WERI-Rb-1 (cell line): ENCODE measurements around the gene DUSP8.
"Not testable (repeated sequence)": the region's sequence is repeated elsewhere in the genome, so short reads cannot be mapped to it uniquely, and the experiment has no call there.

Experiments
- DNase-seq: peaks from one replicate; pipeline ENCODE4 v3.0.0-alpha.2; 2020
- H3K27ac ChIP-seq: fragments of 250-450 bp; sonication (Bioruptor Pico); 2 replicates; pipeline ENCODE4 v1.5.1; 2020; ENCODE audit warnings: mild to moderate bottlenecking, moderate library complexity
- H3K27me3 ChIP-seq: fragments of 250-450 bp; sonication (Bioruptor Pico); 2 replicates; pipeline ENCODE4 v1.5.1; 2021; ENCODE audit warnings: mild to moderate bottlenecking, low read depth, moderate library complexity; ENCODE audit not compliant: insufficient read depth, severe bottlenecking
- H3K36me3 ChIP-seq: fragments of 250-450 bp; sonication (Bioruptor Pico); 2 replicates; pipeline ENCODE4 v1.5.1; 2020; ENCODE audit warnings: mild to moderate bottlenecking, moderate library complexity
- H3K4me3 ChIP-seq: 2 replicates; pipeline ENCODE4 v1.5.1; 2011; ENCODE audit warnings: low read depth, mild to moderate bottlenecking, control low read depth, low read length
- H3K9me3 ChIP-seq: fragments of 250-450 bp; sonication (Bioruptor Pico); 2 replicates; pipeline ENCODE4 v1.5.1; 2021; ENCODE audit warnings: mild to moderate bottlenecking, moderate library complexity; ENCODE audit not compliant: severe bottlenecking
- TF ChIP-seq, protein P1 (sequence below): IDR thresholded peaks from 2 replicates; pipeline ENCODE4 v1.5.1; 2011; ENCODE audit warnings: low read depth, mild to moderate bottlenecking, control low read depth, inconsistent platforms, low read length

DUSP8 gene

DNA sequence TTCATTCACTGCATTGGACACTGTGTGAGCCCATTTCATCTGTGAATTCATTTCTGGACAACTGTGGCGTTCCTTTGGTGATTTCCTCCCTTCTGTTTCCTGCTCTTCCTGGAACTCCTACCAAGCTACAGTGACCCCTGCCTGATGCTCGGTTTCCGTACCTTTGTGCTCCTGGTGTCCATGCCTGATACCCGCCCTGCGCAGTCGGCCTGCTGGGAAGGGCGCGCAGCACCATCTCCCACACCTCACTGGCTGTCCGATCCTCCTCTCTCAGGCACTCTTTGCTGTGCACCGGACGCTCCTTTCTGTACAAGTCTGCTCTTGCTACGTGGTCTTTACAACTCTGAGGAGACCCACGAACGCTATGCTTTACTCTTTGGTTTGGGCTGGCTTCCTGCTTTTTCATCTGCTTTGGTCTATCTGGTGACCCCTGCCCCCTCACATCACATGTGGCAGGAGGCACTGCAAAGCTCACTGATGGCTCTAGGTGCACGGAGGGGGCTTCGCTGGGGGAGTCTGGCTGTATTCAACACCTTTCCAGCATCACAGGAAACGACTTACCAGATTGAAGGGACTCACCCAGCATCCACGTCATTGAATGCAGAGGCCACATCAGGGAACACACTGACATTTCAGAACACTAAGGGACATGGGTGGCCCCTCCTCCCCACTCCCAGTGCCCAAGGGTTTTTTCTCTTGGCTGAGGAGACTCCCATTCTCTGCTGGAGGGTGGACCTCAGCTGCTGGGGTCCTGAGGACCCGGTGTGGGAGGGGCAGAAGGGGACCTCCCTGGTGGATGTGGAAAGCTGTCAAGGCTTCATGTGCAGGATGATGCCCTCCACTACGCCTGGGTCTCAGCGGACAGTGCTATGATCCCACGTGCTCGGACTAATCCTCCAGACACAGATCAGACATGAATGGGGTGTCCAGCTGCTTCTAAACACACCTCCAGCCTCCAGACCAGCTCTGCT lies 58.5 kb downstream of the DUSP8 start:
- Histone ChIP-seq H3K27me3 (no peaks in the 10 kb centered on the region), H3K27ac (peak overlapping the region; percentile 47)

DNA sequence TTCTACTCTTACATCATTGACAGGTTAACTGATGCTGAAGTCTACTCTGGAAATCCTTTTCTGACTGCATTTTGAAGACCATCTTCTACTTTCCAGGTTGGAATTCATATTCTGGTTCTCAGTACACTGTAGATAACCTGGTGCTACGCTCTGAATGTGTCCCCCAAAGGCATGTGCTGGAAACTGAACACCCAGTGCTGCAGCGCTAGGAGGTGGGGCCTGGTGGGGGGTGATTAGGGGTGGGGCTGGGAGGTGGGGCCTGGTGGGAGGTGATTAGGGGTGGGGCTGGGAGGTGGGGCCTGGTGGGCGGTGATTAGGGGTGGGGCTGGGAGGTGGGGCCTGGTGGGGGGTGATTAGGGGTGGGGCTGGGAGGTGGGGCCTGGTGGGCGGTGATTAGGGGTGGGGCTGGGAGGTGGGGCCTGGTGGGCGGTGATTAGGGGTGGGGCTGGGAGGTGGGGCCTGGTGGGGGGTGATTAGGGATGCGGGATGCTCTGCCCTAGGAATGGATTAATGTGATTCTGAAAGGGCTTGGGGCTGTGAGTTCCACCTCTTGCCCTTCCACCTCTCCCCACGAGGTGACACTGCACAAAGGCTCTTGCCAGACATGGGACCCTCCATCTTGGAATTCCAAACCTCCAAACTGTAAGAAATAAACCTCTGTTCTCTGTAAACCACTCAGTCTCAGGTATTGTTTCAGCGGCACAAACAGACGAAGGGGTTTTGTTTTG lies 59.4 kb downstream of the DUSP8 start:
- H3K27me3 ChIP-seq, H3K36me3 ChIP-seq, H3K9me3 ChIP-seq, H3K4me3 ChIP-seq: not testable (repeated sequence)
- TF ChIP-seq, protein P1, sequence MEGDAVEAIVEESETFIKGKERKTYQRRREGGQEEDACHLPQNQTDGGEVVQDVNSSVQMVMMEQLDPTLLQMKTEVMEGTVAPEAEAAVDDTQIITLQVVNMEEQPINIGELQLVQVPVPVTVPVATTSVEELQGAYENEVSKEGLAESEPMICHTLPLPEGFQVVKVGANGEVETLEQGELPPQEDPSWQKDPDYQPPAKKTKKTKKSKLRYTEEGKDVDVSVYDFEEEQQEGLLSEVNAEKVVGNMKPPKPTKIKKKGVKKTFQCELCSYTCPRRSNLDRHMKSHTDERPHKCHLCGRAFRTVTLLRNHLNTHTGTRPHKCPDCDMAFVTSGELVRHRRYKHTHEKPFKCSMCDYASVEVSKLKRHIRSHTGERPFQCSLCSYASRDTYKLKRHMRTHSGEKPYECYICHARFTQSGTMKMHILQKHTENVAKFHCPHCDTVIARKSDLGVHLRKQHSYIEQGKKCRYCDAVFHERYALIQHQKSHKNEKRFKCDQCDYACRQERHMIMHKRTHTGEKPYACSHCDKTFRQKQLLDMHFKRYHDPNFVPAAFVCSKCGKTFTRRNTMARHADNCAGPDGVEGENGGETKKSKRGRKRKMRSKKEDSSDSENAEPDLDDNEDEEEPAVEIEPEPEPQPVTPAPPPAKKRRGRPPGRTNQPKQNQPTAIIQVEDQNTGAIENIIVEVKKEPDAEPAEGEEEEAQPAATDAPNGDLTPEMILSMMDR, result peak; percentile 32; the same call in 1 of the 2 replicates
- peak overlapping the region; percentile 47 for H3K27ac ChIP-seq
- peak; percentile 72 for DNase-seq

More for the DNA sequence above, 58.5 kb downstream of the DUSP8 start:
- no peaks in the 10 kb centered on the region for H3K36me3 ChIP-seq
- no peak overlapping the region for H3K4me3 ChIP-seq
- peak; percentile 60 for DNase-seq
- H3K9me3 ChIP-seq, result no peaks in the 10 kb centered on the region
- TF ChIP-seq, protein P1, result no peak

DNA sequence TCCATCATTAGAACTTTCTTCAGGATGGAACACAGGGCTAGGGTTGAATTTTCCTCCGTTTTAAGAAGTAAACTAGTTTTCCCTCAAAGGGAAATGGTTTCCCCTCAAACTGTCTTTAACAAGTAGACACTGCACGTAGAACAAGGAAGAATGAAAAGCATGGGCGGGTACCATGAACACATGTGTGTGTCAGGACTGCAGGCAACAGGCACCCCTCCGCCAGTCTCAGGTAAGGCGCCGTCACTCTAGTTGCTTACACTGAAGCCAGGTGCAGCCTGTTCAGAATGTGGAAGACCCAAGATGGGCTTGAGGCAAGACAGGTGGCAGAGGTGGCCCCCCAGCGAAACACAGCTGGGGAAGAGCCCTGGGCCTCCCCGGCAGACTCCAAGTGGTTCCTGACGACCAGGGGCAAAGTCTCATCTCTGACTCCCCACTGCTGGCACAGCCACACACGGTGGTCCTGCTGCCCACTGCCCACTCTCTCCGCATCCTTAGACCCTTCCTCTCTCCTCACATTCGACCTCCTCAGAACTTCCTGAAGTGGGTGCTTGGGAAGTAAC lies 60.1 kb downstream of the DUSP8 start:
- Histone ChIP-seq H3K27ac (no peak overlapping the region), H3K36me3 (no peaks in the 10 kb centered on the region), H3K27me3 (no peaks in the 10 kb centered on the region), H3K4me3 (no peak overlapping the region), H3K9me3 (no peaks in the 10 kb centered on the region)
- no peak for DNase-seq
- TF ChIP-seq, protein P1, result no peak

DNA sequence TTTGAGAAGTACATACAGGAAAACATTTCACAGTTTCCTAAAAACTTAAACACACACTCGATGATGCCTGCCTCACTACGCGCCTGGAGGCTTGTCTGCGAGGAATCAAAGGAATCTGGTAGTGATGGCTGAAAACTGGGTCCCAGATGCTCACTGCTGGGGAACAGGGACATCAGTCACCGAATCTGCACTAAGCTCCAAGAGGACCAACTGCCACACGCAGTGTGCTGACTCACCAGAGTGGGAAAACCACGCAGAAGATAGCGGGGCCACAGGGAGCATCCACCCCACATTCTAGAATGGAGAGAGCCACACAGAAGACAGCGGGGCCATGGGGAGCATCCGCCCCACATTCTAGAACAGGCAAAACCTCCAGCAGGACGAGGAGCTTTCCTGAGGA lies 61.1 kb downstream of the DUSP8 start:
- TF ChIP-seq, protein P1, result no peak
- H3K27ac ChIP-seq, result no peak overlapping the region
- no peaks in the 10 kb centered on the region for H3K36me3 ChIP-seq
- no peak overlapping the region for H3K4me3 ChIP-seq
- H3K27me3 ChIP-seq, result no peaks in the 10 kb centered on the region
- H3K9me3 ChIP-seq, result no peaks in the 10 kb centered on the region
- no peak for DNase-seq

DNA sequence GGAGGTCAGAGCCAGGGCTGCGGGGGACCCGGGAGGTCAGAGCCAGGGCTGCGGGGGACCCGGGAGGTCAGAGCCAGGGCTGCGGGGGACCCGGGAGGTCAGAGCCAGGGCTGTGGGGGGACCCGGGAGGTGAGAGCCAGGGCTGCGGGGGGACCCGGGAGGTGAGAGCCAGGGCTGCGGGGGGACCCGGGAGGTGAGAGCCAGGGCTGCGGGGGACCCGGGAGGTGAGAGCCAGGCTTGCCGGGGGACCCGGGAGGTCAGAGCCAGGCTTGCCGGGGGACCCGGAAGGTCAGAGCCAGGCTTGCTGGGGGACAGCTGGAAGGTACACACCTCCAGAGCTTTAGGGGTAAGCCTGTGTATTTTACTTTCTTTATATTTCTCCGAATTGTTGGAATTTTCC lies 61.7 kb downstream of the DUSP8 start:
- not testable (repeated sequence) for H3K4me3 ChIP-seq, DNase-seq, H3K9me3 ChIP-seq, H3K36me3 ChIP-seq, H3K27me3 ChIP-seq, H3K27ac ChIP-seq
